Measurements from ENCODE around the gene HEG1.

GRCh38 chr3:124926426-124927101 is 129.2 kb downstream of the HEG1 start:
- TF ChIP-seq EZH2 (IDR thresholded peaks at IDR 0.05; ENCODE audit: borderline replicate concordance, low read depth, low read length, poor library complexity, severe bottlenecking): no peak
- TF ChIP-seq, protein P1, sequence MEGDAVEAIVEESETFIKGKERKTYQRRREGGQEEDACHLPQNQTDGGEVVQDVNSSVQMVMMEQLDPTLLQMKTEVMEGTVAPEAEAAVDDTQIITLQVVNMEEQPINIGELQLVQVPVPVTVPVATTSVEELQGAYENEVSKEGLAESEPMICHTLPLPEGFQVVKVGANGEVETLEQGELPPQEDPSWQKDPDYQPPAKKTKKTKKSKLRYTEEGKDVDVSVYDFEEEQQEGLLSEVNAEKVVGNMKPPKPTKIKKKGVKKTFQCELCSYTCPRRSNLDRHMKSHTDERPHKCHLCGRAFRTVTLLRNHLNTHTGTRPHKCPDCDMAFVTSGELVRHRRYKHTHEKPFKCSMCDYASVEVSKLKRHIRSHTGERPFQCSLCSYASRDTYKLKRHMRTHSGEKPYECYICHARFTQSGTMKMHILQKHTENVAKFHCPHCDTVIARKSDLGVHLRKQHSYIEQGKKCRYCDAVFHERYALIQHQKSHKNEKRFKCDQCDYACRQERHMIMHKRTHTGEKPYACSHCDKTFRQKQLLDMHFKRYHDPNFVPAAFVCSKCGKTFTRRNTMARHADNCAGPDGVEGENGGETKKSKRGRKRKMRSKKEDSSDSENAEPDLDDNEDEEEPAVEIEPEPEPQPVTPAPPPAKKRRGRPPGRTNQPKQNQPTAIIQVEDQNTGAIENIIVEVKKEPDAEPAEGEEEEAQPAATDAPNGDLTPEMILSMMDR (conservative IDR thresholded peaks at IDR 0.05; ENCODE audit: low read depth, low read length): no peak

All from A673 (cell line).